ENCODE measurements around the gene ZNF30.
A peak's percentile ranks its signal among the peaks of the same experiment; 100 is the strongest.

The ZNF30 gene

GRCh38 chr19:34959021-34959420, 32.3 kb downstream of the ZNF30 start:
- no peak overlapping the region for H3K4me3 ChIP-seq (ENCODE audit: low read depth, low read length)
- DNase-seq (ENCODE audit: low read depth): no peak
- no peak for TF ChIP-seq CTCF (IDR thresholded peaks at IDR 0.05; ENCODE audit: control insufficient read depth, extremely low read depth, insufficient read depth)

- no peak for TF ChIP-seq CTCF (IDR thresholded peaks at IDR 0.05; ENCODE audit: control insufficient read depth, extremely low read depth, insufficient read depth)
- DNase-seq (ENCODE audit: low read depth): no peak
- H3K4me3 ChIP-seq (ENCODE audit: low read depth, low read length): no peak overlapping the region
Observed at GRCh38 chr19:34960103-34960805, 33.6 kb downstream of the ZNF30 start.

GRCh38 chr19:34960940-34961679, 34.4 kb downstream of the ZNF30 start:
- no peak for DNase-seq (ENCODE audit: low read depth)
- no peak for TF ChIP-seq CTCF (IDR thresholded peaks at IDR 0.05; ENCODE audit: control insufficient read depth, extremely low read depth, insufficient read depth)
- H3K4me3 ChIP-seq (ENCODE audit: low read depth, low read length): no peak overlapping the region

- DNase-seq (ENCODE audit: low read depth): no peak
- H3K4me3 ChIP-seq (ENCODE audit: low read depth, low read length): peak overlapping the region; percentile 95
- no peak for TF ChIP-seq CTCF (IDR thresholded peaks at IDR 0.05; ENCODE audit: control insufficient read depth, extremely low read depth, insufficient read depth)
Observed at GRCh38 chr19:34961775-34962686, 35.3 kb downstream of the ZNF30 start.

- no peak for DNase-seq (ENCODE audit: low read depth)
- no peak for TF ChIP-seq CTCF (IDR thresholded peaks at IDR 0.05; ENCODE audit: control insufficient read depth, extremely low read depth, insufficient read depth)
- H3K4me3 ChIP-seq (ENCODE audit: low read depth, low read length): peak overlapping the region; percentile 95
Observed at GRCh38 chr19:34962687-34963572, 36.2 kb downstream of the ZNF30 start.

Measured in LNCaP clone FGC (cell line).